Superior temporal gyrus (tissue), 1 donor: Measurements from ENCODE around the gene TMTC1.
A peak's percentile ranks its signal among the peaks of the same experiment; 100 is the strongest.

ENCODE experiments used
- DNase-seq: peaks from one replicate; pipeline ENCODE4 v3.0.0-alpha.2; 2016; ENCODE audit errors: extremely low spot score

The TMTC1 gene

DNA sequence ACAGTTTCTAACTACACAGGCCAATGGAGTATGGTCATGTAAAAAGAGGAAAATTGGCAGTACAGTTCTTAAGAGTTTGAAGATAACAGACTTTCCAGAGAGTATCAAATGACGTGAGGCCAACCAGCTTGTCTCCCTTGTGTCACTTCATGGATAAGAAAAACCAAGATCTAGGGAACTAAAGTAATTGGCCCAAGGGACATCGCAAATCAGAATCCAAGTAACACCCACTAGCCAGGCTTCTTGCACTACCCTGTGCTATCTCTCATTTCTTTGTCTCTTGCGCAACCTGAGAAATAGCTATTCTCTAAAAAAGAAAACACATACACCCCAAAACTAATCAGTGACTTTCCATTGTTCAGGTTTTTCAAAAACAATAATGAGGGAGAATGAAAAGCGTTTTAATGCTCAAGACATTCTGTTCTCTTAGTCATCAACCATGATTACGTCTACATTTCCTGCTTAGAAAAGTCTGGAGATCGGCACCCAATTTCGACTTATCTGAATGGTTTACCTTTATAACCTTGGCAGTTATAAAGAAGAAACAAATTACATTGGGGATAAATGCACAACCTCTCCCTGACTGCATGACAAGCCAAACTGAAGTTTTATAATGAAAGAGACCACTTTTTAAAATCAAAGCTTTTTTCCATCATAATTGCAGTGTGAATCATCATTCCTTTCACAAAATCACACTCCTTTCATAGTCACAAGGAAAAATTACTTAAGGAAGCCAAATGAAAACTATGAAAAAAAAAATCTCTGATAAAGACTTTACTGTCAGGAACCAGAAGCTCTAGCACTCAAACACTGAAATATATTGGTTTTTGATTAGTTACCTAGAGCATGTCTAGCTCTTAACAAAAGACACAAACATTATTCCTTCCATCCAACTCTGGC lies 42.1 kb downstream of the TMTC1 start:
- DNase-seq, result no peak

DNA sequence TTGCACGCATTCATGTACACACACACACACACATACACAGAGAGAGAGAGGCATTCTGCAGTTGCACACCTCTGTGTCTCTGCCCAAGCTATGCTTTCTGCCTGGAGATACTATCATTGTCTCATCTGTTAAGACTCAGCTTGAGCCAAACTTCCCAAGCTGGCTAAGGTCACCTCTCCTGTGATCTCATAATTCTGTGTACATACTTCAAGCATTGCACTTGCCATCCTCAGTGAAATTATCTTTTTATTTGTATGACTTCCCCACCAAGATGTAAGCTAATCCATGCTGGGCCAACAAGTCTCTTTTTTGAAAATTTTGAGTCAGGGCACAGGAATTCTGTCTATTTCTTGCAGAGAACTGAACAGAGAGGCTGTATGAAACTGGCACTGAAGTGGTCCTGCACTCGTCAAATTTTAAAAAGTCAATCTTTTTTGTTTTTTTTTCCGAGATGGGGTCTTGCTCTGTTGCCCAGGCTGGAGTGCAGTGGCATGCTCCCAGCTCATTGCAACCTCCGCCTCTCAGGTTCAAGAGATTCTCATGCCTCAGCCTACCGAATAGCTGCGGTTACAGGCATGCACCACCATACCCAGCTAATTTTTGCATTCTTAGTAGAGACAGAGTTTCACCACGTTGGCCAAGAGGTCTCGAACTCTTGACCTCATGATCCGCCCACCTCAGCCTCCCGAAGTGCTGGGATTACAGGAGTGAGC lies 44.3 kb downstream of the TMTC1 start:
- DNase-seq, result no peak

DNA sequence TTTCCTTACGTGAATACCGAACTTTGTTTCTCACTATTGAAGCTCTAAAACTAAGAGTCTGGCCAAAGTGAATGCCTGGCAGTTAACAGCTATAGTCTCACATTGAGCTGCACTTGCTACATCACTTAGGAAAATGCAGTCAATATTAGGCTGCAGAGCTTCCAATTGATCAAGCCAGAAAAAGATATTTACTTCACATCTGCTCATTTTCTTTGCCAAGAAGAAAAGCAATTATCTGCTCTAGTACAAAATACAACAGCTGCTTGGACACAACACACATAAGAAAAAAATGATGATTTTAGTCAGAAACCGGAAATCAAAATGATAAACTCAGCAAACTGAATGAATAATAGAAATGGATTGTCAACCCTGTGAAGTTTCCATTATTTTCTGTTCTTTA lies 45.4 kb downstream of the TMTC1 start:
- no peak for DNase-seq

DNA sequence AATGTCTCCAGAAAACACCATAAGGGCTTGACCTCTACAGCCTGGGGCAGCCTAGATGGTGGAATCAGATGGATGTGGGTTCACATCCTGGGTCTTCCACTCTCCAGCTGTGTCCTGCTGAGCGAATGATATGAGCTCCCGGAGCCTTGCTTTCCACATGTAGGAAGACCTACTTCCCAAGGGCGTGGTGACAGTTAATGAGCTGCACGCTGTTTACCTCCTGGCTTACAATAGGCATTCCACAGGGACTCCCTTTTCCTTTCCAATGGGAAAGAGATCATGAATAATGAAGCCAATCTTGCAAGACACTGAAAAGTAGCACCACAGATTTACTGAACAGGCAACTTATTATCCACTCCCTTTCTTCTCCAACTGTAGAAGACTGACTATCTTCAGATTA lies 46.1 kb downstream of the TMTC1 start:
- no peak for DNase-seq

DNA sequence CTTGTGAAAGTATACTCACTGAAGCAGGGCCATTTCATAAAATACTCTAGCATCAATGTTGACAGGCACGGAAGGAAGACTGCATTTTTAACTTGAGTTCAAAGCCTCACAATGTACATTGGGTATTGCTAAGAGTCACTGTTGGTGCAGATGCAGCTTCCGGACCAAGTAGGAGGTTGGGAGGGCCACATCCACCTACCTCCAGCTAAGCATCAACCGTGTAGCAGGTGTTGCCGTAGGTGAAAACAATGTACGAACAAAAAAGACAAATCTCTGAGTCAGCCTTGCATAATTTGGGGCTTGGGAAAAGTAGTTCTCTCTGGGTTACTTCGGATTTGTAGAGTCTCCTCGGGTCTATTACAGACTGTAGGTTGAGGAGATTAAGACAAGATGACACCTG lies 48.1 kb downstream of the TMTC1 start:
- DNase-seq, result no peak

DNA sequence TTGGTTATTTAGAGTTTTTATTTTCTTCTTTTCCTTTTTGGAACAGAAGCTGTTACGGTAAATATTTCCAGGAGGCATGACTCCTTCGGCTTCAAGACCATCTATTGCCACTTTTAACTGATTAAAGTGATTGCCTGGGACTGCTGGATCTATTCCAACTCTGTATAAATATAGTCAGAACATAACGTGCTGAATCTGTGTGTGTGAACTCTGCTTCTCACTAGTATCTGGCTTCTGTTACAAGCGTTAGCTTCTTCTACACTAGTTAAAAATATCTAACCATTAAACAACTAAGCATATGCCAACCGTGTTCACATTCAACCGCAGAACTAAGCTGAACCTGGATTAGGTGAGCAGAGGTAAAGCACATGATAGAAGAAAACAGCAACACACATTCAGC lies 49.0 kb downstream of the TMTC1 start:
- DNase-seq, result no peak

DNA sequence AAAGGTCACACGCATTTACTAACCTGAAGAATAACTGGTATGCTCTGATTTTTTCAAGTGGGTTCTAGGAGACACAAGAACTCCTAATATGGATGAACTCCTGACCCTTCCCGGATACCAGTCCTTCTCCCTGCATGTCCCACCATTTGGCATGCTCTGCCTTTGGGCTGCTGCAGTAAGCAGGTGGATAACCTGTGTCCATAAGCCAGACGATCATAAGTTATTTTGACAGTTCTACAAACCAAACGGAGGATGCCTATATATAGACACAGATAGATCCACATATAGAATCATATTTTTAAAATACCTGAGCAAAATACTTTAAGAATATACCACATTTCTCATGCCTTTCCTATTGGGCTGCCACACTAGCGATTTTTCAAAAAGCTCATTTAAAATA lies 49.4 kb downstream of the TMTC1 start:
- no peak for DNase-seq

DNA sequence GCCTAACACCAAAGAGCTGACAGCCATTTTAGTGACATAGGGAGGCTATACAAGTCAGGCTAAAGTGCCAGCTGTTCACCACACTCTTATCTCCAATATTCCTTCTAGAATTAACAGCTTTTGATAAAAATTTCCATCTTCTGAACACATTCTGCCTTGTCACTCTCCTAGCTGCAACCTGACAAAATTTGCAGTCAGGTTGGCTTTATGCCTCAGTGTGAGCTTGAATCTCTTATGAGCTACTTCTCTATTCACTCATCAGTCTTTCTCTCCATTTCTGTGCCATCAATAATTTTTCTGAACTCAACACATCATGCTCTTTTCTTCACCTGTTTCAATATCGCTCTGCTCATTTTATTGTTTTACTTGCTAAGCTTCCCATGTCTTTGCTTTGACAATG lies 50.2 kb downstream of the TMTC1 start:
- no peak for DNase-seq

GRCh38 chr12:29733060-29733459 lies 50.7 kb downstream of the TMTC1 start:
- no peak for DNase-seq

DNA sequence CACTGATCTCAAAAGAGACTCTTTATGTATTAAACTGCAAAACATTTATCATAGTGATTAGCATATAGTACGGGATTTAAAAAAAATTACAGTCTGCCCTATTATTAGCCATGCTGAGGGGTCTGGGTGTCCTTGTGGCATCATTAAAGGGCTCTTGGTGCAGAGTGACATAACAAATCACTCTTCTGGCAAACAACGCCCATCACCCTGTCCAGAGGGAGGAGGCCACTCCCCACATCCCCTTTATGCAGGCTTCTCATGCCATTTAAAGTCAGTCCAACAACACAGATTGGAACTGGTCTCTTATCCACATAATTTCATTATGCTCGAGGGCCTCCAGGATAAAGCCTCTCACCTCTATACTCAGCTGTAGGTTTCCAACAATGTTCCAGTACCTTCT lies 51.1 kb downstream of the TMTC1 start:
- no peak for DNase-seq

- no peak for DNase-seq
Measured at GRCh38 chr12:29732191-29732590, 51.6 kb downstream of the TMTC1 start.

GRCh38 chr12:29731591-29731990 lies 52.2 kb downstream of the TMTC1 start:
- DNase-seq, result no peak

GRCh38 chr12:29730481-29730880 lies 53.3 kb downstream of the TMTC1 start:
- DNase-seq, result no peak

DNA sequence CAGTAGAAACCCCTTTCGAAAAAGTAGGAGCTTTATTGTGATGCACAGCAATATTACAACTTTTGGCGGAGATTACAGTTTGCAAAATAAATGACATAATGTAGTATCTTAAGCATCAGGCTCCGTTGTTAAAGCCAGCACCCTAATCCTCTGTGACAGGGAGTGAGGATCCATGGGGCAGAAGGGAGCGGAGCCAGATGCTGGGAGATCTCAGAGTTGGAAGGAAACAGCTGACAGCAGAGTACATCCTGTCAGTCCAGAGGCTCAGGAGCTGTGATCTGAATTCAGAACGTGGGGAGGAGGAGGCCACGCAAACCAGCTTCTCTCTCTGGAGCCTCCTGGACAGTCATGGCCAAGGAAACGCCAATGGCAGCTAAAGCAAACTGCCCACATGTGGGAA lies 55.7 kb downstream of the TMTC1 start:
- DNase-seq, result no peak

DNA sequence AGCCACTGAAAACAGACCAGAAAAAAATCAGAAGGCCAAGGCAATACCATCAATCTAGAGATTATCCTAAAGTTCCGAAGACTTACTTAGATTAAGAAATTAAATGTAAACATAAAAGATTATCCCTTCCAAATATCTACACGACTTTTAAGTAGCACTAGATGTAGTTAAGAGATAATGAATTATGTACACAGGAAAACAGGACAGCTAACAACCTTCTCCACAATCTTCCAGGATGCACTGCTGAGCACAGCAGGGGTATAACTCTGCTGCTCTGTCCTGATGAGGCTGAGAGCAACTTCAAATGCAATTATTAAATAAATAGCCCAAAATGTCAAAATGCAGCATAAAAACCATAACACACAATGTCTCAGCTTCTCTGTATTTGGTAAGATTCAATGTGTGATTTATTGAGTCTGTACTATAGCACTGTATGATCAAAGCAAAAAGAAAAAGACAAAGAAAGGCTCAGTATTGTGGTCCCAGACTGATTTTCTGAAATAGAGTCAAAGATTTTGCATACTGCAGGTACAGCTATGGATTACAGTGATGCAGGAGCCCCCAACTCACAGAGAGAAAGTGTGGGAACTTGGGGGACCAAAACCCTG lies 56.9 kb downstream of the TMTC1 start:
- peak; percentile 12 for DNase-seq

DNA sequence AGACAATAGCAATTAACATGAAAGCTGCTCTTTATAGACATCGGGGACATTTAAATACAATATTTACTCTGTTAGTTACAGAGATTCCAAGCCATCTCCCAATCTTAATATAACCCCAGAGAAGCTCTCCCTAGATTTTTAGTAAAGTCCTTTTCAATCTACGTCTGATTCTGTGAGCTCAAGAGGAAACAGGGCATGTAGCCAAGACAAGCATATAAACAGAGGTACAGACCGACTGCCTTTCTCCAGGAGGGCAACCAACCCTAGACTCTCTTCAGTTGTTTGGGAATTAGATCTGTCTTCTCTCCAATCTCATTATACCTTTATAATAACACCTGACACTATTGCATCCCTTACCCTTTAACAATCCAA lies 57.4 kb downstream of the TMTC1 start:
- DNase-seq, result no peak

GRCh38 chr12:29725587-29726320 lies 58.0 kb downstream of the TMTC1 start:
- peak; percentile 62 for DNase-seq

- DNase-seq, result no peak
Measured at GRCh38 chr12:29722164-29722563, 61.6 kb downstream of the TMTC1 start.

DNA sequence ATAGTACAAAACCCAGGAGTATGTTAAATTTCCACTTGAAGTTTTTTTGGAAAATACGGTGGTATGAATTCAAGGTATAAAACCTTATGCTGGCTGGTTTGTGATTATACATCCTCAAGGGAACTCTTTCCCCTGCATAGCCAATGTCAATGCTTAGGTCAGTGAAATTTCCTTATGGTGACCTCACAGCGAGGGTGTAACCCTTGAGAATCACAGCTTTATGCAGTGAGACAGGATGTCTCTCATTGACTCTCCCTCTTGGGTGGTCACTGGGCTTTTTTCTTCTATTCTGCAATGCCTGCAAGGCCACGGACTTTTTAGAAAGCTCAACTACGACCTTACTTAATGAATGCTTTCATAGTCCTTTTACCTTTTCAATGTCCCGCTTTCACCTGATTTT lies 64.4 kb downstream of the TMTC1 start:
- no peak for DNase-seq

DNA sequence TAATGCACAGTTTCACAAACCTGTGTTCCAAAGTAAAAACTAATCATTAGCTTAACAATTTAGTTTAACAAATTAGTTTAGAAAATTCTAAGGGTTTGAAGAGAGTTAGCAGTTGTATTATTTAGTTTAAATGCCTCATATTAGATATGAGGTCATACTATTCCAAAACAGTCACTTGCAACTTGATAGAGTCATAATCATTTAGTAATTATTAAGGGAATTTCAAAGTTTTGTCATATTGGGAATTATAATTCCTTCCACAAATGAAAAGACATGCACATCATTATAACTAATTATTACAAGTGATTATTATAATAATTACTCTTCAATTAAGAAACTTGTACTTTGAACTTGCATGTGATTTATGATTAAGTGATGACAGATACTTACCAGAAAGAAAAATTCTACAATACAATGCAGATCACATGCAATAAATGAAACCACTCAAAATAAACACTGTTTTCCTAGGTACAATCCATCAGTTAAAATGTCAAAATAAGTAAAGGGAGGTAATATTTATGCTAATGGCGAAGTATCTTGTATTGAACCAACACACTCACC lies 66.1 kb downstream of the TMTC1 start:
- DNase-seq, result no peak

GRCh38 chr12:29714966-29715365 lies 68.8 kb downstream of the TMTC1 start:
- no peak for DNase-seq

DNA sequence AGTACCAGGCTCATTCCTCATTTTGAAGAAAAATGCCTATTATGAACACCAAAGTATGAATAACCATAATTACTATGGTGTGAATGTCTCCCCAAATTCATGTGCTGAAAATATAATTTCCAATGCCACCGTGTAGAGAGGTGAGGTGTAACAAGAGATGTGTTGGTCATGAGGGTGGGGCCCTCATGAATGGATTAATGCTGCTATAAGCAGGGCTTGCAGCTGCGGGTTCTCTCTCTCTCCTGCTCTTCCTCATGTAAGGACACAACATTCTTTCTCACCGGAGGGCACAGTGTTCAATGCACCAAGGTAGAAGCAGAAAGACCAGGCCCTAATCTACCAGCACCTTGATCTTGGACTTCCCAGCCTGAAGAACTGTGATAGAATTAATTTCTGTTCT lies 70.0 kb downstream of the TMTC1 start:
- no peak for DNase-seq
